SK-N-SH (cell line): Measurements from ENCODE around the gene GALNT13. TPM values are rescaled to one million over a fixed set of nuclear protein-coding genes. Genes with fewer than 3 reads are reported as not detected.

Experiments
- CTCF ChIA-PET: fragments of 300-600, 350-600 bp; formaldehyde crosslinking; extraction: SDS; loops from one replicate; lab custom pipeline; 2021; lab: Yijun Ruan, JAX
- POLR2A ChIA-PET: fragments of 350-600 bp; sonication (Branson Sonifier 250); formaldehyde crosslinking; extraction: SDS; loops from one replicate; lab custom pipeline; 2020; ENCODE audit warnings: antibody characterized with exemption, inconsistent platforms; lab: Yijun Ruan, JAX
- DNase-seq: peaks from one replicate; pipeline ENCODE4 v3.0.0; 2012
- H2AFZ ChIP-seq: fragments of 200-600 bp; sonication (generic); 2 replicates; pipeline ENCODE4 v1.8.1; 2016; ENCODE audit warnings: antibody characterized with exemption, mild to moderate bottlenecking, low read depth
- H3F3A ChIP-seq: fragments of 200-600 bp; sonication (generic); replicated peaks from 2 replicates; pipeline ENCODE3; 2016; ENCODE audit warnings: antibody characterized with exemption, mild to moderate bottlenecking; ENCODE audit not compliant: insufficient read depth
- H3K27ac ChIP-seq, 2 experiments: fragments of 200-500 bp in 1 of 2; fragments of 200-600 bp in 1 of 2; sonication (Bioruptor generic) in 1 of 2; sonication (generic), shearing (Covaris generic) in 1 of 2; 2 replicates each; pipeline versions ENCODE4 v1.5.1 to v1.6.1; 2014 to 2016; ENCODE audit warnings: low read depth in 2 of 2, inconsistent platforms in 1 of 2, low read length in 1 of 2, mild to moderate bottlenecking in 1 of 2, mixed read lengths in 1 of 2
- H3K27me3 ChIP-seq: fragments of 200-600 bp; sonication (generic), shearing (Covaris generic); 2 replicates; pipeline ENCODE4 v1.6.1; 2016; ENCODE audit warnings: mixed run types; ENCODE audit not compliant: insufficient read depth
- H3K36me3 ChIP-seq, 2 experiments: fragments of 200-500 bp in 1 of 2; fragments of 200-600 bp in 1 of 2; sonication (Bioruptor generic) in 1 of 2; sonication (generic) in 1 of 2; replicated peaks in 1 of 2; 2 replicates each; pipeline versions ENCODE3 to v1.5.1; 2014 to 2016; ENCODE audit warnings: low read length in 1 of 2, mild to moderate bottlenecking in 1 of 2; ENCODE audit not compliant: insufficient read depth in 2 of 2, control insufficient read depth in 1 of 2
- H3K4me1 ChIP-seq, 2 experiments: fragments of 200-500 bp in 1 of 2; fragments of 200-600 bp in 1 of 2; sonication (Bioruptor generic) in 1 of 2; sonication (generic), shearing (Covaris generic) in 1 of 2; 2 replicates each; pipeline versions ENCODE4 v1.5.1 to v1.6.1; 2014 to 2016; ENCODE audit warnings: low read depth in 1 of 2, low read length in 1 of 2, mixed run types in 1 of 2; ENCODE audit not compliant: insufficient read depth in 2 of 2, control insufficient read depth in 1 of 2
- H3K4me2 ChIP-seq: fragments of 200-600 bp; sonication (generic), shearing (Covaris generic); 2 replicates; pipeline ENCODE4 v1.6.1; 2017; ENCODE audit warnings: mixed run types
- H3K4me3 ChIP-seq, 2 experiments: fragments of 200-500 bp in 1 of 2; fragments of 200-600 bp in 1 of 2; sonication (Bioruptor generic) in 1 of 2; sonication (generic), shearing (Covaris generic) in 1 of 2; 2 replicates each; pipeline versions ENCODE4 v1.5.1 to v1.8.1; 2014 to 2016; ENCODE audit warnings: low read depth in 2 of 2, inconsistent platforms in 1 of 2, low read length in 1 of 2, mild to moderate bottlenecking in 1 of 2, mixed read lengths in 1 of 2, moderate library complexity in 1 of 2
- H3K79me2 ChIP-seq: fragments of 200-600 bp; sonication (generic); 2 replicates; pipeline ENCODE4 v1.8.1; 2017; ENCODE audit warnings: mild to moderate bottlenecking; ENCODE audit not compliant: insufficient read depth
- H3K9ac ChIP-seq: fragments of 200-600 bp; sonication (generic); 2 replicates; pipeline ENCODE4 v1.6.1; 2017; ENCODE audit warnings: mixed run types
- H3K9me2 ChIP-seq: fragments of 200-600 bp; sonication (generic); 2 replicates; pipeline ENCODE4 v1.6.1; 2017; ENCODE audit warnings: mixed run types
- H3K9me3 ChIP-seq: fragments of 200-600 bp; sonication (generic); 2 replicates; pipeline ENCODE4 v1.6.1; 2017; ENCODE audit warnings: mixed run types, mild to moderate bottlenecking, moderate library complexity
- H4K20me1 ChIP-seq: fragments of 200-600 bp; sonication (generic); 2 replicates; pipeline ENCODE4 v1.6.1; 2017; ENCODE audit warnings: mild to moderate bottlenecking, mixed run types; ENCODE audit not compliant: insufficient read depth
- CHD2 ChIP-seq: fragments of 150-350 bp; IDR thresholded peaks from 2 replicates; pipeline ENCODE4 v1.6.1; 2018; ENCODE audit warnings: low read length; ENCODE audit not compliant: partially characterized antibody
- FOSL2 ChIP-seq: IDR thresholded peaks from 2 replicates; pipeline ENCODE4 v1.4.0; 2012; ENCODE audit warnings: low read depth, mild to moderate bottlenecking, moderate library complexity, borderline replicate concordance
- FOXJ3 ChIP-seq: sonication (generic); formaldehyde crosslinking; IDR thresholded peaks from 2 replicates; pipeline ENCODE4 v1.5.1; 2020; ENCODE audit warnings: mild to moderate bottlenecking, missing genetic modification reagents
- GABPA ChIP-seq: IDR thresholded peaks from 2 replicates; pipeline ENCODE4 v1.4.0; 2012; ENCODE audit warnings: low read depth, mild to moderate bottlenecking
- MXI1 ChIP-seq: IDR thresholded peaks from 2 replicates; pipeline ENCODE4 v1.6.1; 2012; ENCODE audit warnings: mild to moderate bottlenecking, low read depth, low read length, improper control_type of control experiment
- NRF1 ChIP-seq: IDR thresholded peaks from 2 replicates; pipeline ENCODE4 v1.6.1; 2012; ENCODE audit warnings: low read depth, mild to moderate bottlenecking, low read length
- POLR2AphosphoS5 ChIP-seq: IDR thresholded peaks from 2 replicates; pipeline ENCODE4 v1.6.1; 2012; ENCODE audit warnings: low read depth, low read length
- RFX5 ChIP-seq: IDR thresholded peaks from 2 replicates; pipeline ENCODE4 v1.6.1; 2012; ENCODE audit warnings: mild to moderate bottlenecking, improper control_type of control experiment, low read length
- USF2 ChIP-seq: fragments of 150-350 bp; IDR thresholded peaks from 2 replicates; pipeline ENCODE4 v1.6.1; 2017; ENCODE audit warnings: antibody characterized with exemption, low read length, low read depth, borderline replicate concordance
- WGBS: methylation state at CpG from one replicate; pipeline ENCODE4 v1.1.6; 2017; ENCODE audit warnings: low lambda C conversion rate; 5-methylcytosine and 5-hydroxymethylcytosine counted together
- polyA plus RNA-seq, 3 experiments: library from polyadenylated mRNA; depleted of rRNA; stranded (reverse); fragments of >200 nt; gene quantifications; 2 replicates each; pipeline ENCODE4 v1.2.3, GENCODE V29; 2012
- TF ChIP-seq, protein P1 (sequence below): IDR thresholded peaks from 2 replicates; pipeline ENCODE4 v1.6.1; 2012; ENCODE audit warnings: mild to moderate bottlenecking, low read depth, low read length, moderate library complexity

The GALNT13 gene
- polyA plus RNA-seq, 1 of the 3 experiments (the other 2 are of a cell fraction): 0.33 TPM

DNA sequence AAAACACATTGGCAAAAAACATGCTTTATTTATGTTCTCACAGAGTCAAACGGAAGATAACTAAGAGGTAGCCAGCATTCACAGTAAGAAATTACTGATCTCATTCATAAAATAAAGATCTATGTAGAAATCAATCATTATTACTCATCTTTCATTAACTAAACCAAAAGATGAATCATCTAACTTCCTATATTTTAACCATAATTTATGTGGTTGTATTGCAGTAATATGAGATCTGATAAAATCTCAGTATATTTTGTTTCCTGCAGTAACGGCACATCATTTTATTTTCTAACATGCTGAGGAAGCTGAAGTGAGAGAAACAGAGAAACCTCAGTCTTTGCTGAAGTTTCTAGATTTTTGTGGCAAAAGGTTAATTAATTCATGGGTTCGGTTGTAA is 375.8 kb downstream of the GALNT13 start:
- ChIA-PET POLR2A (no interaction called here), CTCF (no interaction called here)
- H3K4me1 ChIP-seq: no peaks in the 10 kb centered on the region; a peak in 1 of 4 replicates
- H3K79me2 ChIP-seq: no peaks in the 10 kb centered on the region
- H3K9me2 ChIP-seq: no peaks in the 10 kb centered on the region
- no peaks in the 10 kb centered on the region for H3K27me3 ChIP-seq
- TF ChIP-seq USF2: no peak
- no peak for TF ChIP-seq FOSL2
- no peak for TF ChIP-seq GABPA
- TF ChIP-seq RFX5: no peak
- TF ChIP-seq CHD2: no peak
- no peak for TF ChIP-seq FOXJ3
- TF ChIP-seq MXI1: no peak
- H2AFZ ChIP-seq: no peak overlapping the region
- no peaks in the 10 kb centered on the region for H3K9me3 ChIP-seq
- 33% methylated on average over 3 of the region's 3 CpGs for WGBS
- no peak overlapping the region for H3K27ac ChIP-seq
- H4K20me1 ChIP-seq: no peaks in the 10 kb centered on the region
- no peak overlapping the region for H3K9ac ChIP-seq
- H3K36me3 ChIP-seq: peaks cover 0 to 2% of the 10 kb centered on the region in 2 experiments
- no peaks in the 10 kb centered on the region for H3F3A ChIP-seq
- no peak overlapping the region for H3K4me3 ChIP-seq
- DNase-seq: no peak
- no peak overlapping the region for H3K4me2 ChIP-seq

GRCh38 chr2:154256136-154256535 is 384.4 kb downstream of the GALNT13 start:
- H3K79me2 ChIP-seq: no peaks in the 10 kb centered on the region
- H3K27me3 ChIP-seq: no peaks in the 10 kb centered on the region
- H3F3A ChIP-seq: no peaks in the 10 kb centered on the region
- no peaks in the 10 kb centered on the region for H3K9me2 ChIP-seq
- WGBS: 45% methylated on average over 1 of the region's 1 CpG
- H3K4me1 ChIP-seq: no peaks in the 10 kb centered on the region; a peak in 1 of 4 replicates
- H2AFZ ChIP-seq: no peak overlapping the region
- ChIA-PET POLR2A (no interaction called here), CTCF (interaction anchor here (1.6 kb wide), 1 partner anchor 12 kb away, joined by 5 read pairs; no protein-coding TSS in a partner anchor)
- no peak for DNase-seq
- H3K4me3 ChIP-seq: no peak overlapping the region
- TF ChIP-seq FOXJ3 (no peak), USF2 (no peak), POLR2AphosphoS5 (no peak), FOSL2 (no peak), NRF1 (no peak)
- TF ChIP-seq, protein P1, sequence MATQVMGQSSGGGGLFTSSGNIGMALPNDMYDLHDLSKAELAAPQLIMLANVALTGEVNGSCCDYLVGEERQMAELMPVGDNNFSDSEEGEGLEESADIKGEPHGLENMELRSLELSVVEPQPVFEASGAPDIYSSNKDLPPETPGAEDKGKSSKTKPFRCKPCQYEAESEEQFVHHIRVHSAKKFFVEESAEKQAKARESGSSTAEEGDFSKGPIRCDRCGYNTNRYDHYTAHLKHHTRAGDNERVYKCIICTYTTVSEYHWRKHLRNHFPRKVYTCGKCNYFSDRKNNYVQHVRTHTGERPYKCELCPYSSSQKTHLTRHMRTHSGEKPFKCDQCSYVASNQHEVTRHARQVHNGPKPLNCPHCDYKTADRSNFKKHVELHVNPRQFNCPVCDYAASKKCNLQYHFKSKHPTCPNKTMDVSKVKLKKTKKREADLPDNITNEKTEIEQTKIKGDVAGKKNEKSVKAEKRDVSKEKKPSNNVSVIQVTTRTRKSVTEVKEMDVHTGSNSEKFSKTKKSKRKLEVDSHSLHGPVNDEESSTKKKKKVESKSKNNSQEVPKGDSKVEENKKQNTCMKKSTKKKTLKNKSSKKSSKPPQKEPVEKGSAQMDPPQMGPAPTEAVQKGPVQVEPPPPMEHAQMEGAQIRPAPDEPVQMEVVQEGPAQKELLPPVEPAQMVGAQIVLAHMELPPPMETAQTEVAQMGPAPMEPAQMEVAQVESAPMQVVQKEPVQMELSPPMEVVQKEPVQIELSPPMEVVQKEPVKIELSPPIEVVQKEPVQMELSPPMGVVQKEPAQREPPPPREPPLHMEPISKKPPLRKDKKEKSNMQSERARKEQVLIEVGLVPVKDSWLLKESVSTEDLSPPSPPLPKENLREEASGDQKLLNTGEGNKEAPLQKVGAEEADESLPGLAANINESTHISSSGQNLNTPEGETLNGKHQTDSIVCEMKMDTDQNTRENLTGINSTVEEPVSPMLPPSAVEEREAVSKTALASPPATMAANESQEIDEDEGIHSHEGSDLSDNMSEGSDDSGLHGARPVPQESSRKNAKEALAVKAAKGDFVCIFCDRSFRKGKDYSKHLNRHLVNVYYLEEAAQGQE: no peak
- no peaks in the 10 kb centered on the region for H3K36me3 ChIP-seq
- H3K9ac ChIP-seq: no peak overlapping the region
- no peak overlapping the region for H3K4me2 ChIP-seq
- no peaks in the 10 kb centered on the region for H3K9me3 ChIP-seq
- no peaks in the 10 kb centered on the region for H4K20me1 ChIP-seq
- no peak overlapping the region for H3K27ac ChIP-seq
